Glutamatergic neuron (in vitro differentiated cells): ENCODE results near the gene ZNRD2. TPM values are rescaled to one million over a fixed set of nuclear protein-coding genes. Genes with fewer than 3 reads are reported as not detected.

ENCODE experiments used
- DNase-seq: peaks from one replicate; pipeline ENCODE4 v3.0.0; 2022
- H3K27ac Mint-ChIP-seq: one replicate; pipeline ENCODE4 v1.8.0; 2020; ENCODE audit warnings: mild to moderate bottlenecking, mixed read lengths, inconsistent platforms; ENCODE audit not compliant: unreplicated experiment
- H3K27me3 Mint-ChIP-seq: one replicate; pipeline ENCODE4 v1.8.0; 2020; ENCODE audit warnings: mild to moderate bottlenecking, moderate library complexity, mixed read lengths, inconsistent platforms; ENCODE audit not compliant: unreplicated experiment
- H3K36me3 Mint-ChIP-seq: one replicate; pipeline ENCODE4 v1.8.0; 2020; ENCODE audit warnings: mild to moderate bottlenecking, mixed read lengths, inconsistent platforms; ENCODE audit not compliant: unreplicated experiment
- H3K4me1 Mint-ChIP-seq: one replicate; pipeline ENCODE4 v1.8.0; 2020; ENCODE audit warnings: mild to moderate bottlenecking, low read depth, mixed read lengths, inconsistent platforms; ENCODE audit not compliant: unreplicated experiment
- H3K4me3 Mint-ChIP-seq: one replicate; pipeline ENCODE4 v1.8.0; 2020; ENCODE audit warnings: mild to moderate bottlenecking, mixed read lengths, inconsistent platforms; ENCODE audit not compliant: unreplicated experiment
- H3K9me3 Mint-ChIP-seq: one replicate; pipeline ENCODE4 v1.8.0; 2020; ENCODE audit warnings: mild to moderate bottlenecking, moderate library complexity, mixed read lengths, inconsistent platforms; ENCODE audit not compliant: unreplicated experiment
- CTCF ChIP-seq: fragments of 200-600 bp; sonication (generic); IDR thresholded peaks from one replicate; pipeline ENCODE4 v1.5.0; 2021; ENCODE audit not compliant: partially characterized antibody, unreplicated experiment
- total RNA-seq: library from RNA; stranded (reverse); fragmentation: NEBNext Ultra II Directional; extraction: Animal tissue kit (Norgen Biotek cat#: 25700); gene quantifications from one replicate; pipeline ENCODE4 v1.2.1, GENCODE V29; 2021; ENCODE audit not compliant: unreplicated experiment

The ZNRD2 gene
- total RNA-seq, 1 donor from 2014 or later = 37.9 TPM

- peaks cover 1% of the 10 kb centered on the region for H3K9me3 Mint-ChIP-seq
- no peak for TF ChIP-seq CTCF
- no peak overlapping the region for H3K27ac Mint-ChIP-seq
- no peak overlapping the region for H3K4me3 Mint-ChIP-seq
- peaks cover 4% of the 10 kb centered on the region for H3K4me1 Mint-ChIP-seq
- no peak for DNase-seq
- peaks cover 2% of the 10 kb centered on the region for H3K27me3 Mint-ChIP-seq
- no peaks in the 10 kb centered on the region for H3K36me3 Mint-ChIP-seq
Measured at GRCh38 chr11:65529475-65530156, 40.7 kb upstream of the ZNRD2 start.

DNA sequence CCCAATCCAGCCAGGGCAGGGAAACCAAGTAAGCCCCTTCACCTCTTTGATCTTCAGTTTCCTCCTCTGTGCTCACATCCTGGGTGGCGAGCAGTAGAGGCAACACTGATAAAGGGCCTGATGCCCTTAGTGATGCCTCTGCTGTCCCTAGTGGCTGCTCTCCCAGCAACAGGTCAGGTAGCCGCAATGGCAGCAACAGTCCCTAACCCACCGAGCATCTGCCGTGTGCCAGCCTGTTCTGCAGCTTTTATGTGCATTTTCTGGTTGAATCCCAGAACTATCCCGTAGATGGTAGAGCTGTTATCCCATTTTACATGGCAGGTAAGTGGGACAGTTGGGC is 40.1 kb upstream of the ZNRD2 start:
- Mint-ChIP-seq H3K27me3 (peaks cover 3% of the 10 kb centered on the region), H3K9me3 (peaks cover 1% of the 10 kb centered on the region), H3K36me3 (no peaks in the 10 kb centered on the region), H3K4me1 (peaks cover 5% of the 10 kb centered on the region), H3K4me3 (peak overlapping the region; percentile 38), H3K27ac (no peak overlapping the region)
- DNase-seq = no peak
- TF ChIP-seq CTCF = no peak

GRCh38 chr11:65532388-65533064 is 37.8 kb upstream of the ZNRD2 start:
- Mint-ChIP-seq H3K27me3 (peaks cover 7% of the 10 kb centered on the region), H3K4me1 (peaks cover 11% of the 10 kb centered on the region), H3K36me3 (no peaks in the 10 kb centered on the region), H3K9me3 (no peaks in the 10 kb centered on the region), H3K4me3 (no peak overlapping the region), H3K27ac (no peak overlapping the region)
- no peak for DNase-seq
- no peak for TF ChIP-seq CTCF

- no peak for TF ChIP-seq CTCF
- DNase-seq = no peak
- Mint-ChIP-seq H3K4me1 (peaks cover 12% of the 10 kb centered on the region), H3K9me3 (no peaks in the 10 kb centered on the region), H3K4me3 (no peak overlapping the region), H3K36me3 (no peaks in the 10 kb centered on the region), H3K27ac (no peak overlapping the region), H3K27me3 (peaks cover 8% of the 10 kb centered on the region)
Measured at GRCh38 chr11:65535102-65535501, 35.2 kb upstream of the ZNRD2 start.
